ENCODE data around the gene RNF6.

Gene RNF6

DNA sequence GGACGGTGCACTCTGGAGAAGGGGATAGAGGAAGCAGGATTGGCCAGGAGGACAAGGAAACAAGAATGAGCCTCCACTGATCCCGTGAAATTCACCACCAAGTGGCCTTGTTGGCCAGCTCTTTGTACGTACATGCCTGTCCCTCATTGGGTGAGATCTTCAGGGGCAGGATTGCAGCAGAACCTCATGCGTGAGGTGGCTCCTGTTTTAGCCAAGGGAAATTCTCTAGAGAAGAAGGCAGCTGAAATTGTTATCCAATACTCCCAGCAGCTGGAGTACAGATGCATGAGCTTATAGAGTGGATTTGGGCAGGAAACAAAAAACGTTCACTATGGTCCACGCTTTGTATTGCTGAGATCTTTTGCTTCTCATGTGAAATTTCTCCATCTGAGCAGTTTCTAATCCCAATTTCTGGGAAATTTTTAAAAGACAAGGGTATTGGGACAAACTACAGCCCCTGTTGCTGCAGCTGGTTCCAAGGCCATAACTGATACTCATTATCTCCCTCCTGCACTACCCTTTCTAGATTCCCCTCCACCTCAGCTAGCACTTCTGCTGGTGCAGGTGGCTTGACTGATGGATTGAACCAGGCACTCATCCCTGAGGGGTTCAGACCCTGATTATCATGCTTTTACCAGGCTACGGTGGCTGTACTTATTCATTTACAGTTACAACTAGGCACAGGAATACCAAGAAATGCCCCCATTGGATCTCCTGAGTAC, 3.9 kb upstream of the RNF6 start:
- DNase-seq (ENCODE audit: low read depth): no peak

DNA sequence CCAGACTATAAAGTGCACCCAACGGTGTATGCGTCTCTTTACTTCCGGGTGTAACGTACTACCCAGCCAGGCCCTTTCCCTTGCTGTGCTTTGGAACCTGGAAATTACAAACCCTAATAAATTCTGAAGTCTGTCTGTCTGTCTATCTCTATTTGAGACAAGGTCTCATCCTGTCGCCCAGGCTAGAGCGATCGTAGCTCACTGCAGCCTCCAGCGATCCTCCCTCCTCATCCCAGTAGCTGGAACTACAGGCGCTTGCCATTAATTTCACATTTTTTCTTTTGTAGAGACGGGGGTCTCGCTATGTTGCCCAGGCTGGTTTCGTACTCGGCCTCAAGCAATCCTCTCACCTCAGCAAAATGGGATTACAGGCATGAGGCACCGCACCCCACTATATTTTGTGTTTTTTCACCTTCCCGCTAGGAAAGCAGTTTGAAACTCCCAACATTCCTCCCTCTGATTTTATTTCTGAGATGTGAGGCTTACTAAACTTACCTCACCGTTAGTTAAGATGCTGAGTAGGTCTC, 469 bp upstream of the RNF6 start:
- DNase-seq (ENCODE audit: low read depth): no peak

DNA sequence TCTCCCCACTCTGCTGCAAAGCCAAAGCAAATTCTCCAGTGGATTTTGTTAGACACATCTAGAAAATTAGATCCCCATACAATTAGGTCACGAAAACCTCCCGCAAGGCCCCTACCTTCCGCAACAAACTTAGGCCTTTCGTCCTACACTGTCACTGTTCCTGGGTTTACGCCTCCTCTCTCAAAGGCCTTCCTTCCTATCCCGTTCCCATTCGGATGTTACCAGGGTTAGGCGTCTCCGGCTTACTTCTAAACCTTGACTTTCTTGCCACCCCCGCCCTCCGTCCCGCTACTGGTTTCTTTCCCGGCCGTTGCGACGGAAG, 754 bp downstream of the RNF6 start:
- DNase-seq (ENCODE audit: low read depth): no peak

DNA sequence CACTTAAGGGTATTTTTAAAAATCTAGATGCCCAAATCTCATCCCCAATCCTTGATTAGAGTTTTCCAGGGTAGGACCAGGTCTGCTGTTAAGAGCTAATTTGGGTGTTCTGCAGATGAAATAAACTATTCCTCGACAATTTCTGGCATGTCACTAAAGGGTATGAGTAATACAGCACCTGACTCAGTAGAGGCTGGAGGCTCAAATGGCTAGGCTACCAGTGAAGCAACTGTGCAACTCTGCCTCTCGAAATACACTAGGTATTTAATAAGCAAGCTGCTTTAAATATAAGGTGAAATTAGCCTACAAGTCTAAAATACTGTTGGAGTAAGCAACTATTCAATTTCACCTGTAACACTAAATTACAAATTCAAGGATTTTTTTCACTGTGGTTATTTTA, 1.5 kb downstream of the RNF6 start:
- DNase-seq (ENCODE audit: low read depth): no peak

DNA sequence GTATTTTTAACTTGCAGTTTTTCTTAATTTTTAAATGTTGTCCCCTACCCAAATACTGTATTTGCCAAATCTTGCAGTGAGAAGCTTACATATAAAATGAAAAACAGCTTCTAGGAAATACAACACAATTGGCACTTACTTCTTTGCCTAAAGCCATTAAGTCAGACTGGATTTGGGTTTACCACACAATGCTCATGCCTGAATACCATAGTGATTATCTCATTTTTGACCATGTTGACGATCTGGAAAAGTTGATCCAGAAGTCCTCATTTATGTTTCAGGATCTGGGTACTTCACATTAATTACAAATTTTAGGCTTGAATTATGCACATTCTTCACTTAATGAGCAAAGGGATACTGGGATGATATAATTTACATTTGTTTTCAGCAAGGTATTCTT, 2.4 kb downstream of the RNF6 start:
- no peak for DNase-seq (ENCODE audit: low read depth)

DNA sequence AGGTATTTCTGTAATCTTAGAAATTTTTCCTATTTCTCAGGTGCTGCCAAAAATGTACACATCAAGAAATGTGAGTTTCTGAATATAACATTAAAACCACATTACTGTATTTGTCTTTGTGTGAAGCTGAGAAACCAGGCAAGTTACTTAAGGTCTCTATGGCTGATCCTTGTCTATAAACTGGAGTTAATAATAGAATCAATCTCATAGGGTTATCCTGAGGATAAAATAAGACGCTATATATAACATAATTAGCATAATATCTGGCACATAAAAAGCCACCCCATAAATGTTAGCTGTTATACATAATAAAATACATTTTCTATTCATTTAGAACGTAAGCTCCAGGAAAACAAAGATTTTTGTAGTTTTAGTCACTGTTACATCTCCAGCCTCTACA, 6.1 kb downstream of the RNF6 start:
- no peak for DNase-seq (ENCODE audit: low read depth)

DNA sequence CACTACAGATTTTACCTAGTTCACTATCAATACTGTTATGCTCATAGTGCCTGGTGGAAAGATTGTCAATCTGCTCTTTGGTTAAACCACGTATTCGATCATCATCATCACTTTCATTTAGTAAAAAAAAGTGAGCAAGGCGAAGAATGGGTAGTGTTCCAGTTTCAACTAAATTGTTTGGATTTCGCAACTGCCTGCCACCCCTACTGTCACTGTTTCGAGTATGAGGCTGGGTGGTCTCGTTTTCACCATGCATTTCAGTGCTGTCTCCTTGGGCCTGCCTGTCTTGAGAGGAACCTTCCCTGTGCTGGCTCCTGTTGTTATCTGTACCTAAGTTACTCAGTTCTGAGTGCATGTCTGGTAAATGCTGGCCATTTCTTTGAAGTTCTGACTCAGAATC, 8.1 kb downstream of the RNF6 start:
- no peak for DNase-seq (ENCODE audit: low read depth)

DNA sequence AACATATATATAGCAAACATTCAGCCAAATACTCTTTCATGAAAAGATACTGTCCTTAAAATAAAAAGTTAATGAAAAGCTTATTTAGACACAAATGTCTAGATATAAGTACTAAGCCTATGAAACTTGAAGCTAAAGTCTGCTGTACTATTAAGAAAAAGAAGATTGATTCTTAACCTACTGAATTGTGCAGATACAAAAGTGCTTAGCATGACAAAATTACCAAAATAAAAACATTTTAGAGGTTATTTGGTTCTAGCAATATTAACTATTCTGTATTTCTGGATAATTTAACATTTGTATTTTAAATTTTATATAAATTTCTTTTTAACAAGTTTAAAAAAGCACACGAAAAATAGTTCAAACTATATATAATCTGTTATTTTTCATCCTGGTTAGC, 8.8 kb downstream of the RNF6 start:
- DNase-seq (ENCODE audit: low read depth): no peak

DNA sequence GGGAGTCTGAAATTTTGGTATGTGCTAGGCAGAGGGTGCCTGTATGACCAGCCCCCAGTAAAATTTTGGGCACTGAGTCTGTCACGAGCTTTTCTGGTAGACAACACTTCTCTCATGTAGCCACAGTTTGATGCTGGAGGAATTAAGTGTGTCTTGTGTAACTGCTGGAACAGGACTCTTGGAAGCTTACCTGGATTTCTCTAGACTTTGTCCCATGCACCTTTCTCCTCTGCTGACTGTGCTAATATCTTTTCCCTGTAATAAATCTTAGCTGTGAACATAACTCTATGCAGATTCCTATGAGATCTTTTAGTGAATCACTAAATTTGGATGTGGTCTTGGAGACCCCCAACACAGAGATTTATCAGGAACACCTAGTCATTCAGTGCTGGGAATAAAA, 13.8 kb downstream of the RNF6 start:
- no peak for DNase-seq (ENCODE audit: low read depth)

DNA sequence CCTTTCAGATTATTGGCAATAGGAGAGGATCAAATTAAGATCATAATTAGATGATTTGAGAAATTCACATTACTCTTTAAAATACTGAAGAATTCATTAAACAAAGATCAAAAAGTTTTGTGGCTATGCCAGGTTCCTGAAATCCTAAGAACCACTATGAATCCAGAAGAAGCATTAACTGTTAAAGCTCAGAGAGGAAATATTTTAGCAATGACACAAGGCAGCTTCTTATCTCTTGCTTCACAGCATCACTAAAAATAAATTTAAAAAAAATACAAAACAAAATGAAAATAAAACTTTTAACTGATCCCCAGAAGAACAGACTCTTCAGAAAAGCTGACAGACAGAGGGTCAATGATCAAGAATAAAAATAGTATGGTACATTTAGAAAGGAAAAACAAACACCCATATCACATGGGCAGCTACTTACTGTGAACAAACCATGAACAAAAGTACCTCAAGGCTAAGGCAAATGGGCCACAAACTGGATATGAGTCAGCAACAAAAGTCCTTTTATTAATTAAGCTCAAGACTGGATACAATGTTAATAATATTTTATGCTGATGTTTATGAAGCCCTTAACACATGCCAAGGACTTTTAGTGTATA, 19.6 kb downstream of the RNF6 start:
- DNase-seq (ENCODE audit: low read depth): no peak

DNA sequence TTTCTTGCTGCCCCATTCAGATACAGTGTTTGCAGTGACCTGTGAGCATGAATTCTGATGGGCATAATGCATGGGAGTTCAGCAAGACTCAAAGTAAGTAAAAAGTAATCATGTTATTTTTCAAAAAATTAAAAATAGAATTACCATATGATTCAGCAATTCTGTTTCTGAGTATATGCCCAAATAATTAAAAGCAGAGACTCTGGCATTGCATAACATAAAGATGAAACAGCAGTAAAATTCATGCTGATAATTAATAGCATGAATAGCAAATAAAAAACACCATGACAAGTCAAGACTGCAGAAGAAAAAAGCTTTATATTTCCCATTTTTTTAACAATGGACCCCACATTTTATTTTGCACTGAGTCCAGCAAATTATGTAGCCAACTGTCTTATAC, 21.3 kb downstream of the RNF6 start:
- DNase-seq (ENCODE audit: low read depth): no peak

DNA sequence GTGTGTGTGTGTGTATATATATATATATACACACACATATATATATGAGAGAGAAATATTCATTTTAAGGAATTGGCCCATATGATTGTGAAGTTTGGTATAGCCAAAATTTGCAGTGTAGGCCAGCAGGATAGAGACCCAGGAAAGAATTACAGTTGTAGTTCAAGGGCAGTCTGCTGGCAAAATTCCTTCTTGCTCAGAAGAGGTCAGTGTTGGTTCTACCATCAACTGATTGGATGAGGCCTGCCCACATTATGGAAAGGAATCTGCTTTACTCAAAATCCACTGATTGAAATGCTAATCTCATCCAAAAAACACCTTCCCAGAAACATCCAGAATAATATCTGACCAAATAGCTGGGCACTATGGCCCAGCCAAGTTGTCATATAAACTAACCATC, 24.0 kb downstream of the RNF6 start:
- no peak for DNase-seq (ENCODE audit: low read depth)

DNA sequence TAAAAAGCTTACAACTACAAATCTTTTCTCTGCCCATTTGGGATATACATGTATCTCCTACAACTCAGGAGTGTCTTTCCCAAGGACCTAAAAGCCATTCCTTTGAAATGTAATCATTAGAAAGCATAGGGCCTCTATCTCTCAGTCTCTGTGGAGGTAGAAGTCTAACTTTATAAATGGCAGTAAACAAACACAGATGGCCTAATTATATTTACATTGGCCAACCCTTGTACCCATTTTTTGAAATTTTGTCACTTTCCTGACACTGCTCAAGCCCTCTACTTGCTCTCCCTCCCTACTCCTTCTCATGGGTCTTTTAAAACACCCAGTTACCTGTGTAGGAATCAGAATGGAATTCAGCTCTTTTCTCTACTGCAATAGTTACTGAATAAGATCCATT, 24.8 kb downstream of the RNF6 start:
- DNase-seq (ENCODE audit: low read depth): no peak

DNA sequence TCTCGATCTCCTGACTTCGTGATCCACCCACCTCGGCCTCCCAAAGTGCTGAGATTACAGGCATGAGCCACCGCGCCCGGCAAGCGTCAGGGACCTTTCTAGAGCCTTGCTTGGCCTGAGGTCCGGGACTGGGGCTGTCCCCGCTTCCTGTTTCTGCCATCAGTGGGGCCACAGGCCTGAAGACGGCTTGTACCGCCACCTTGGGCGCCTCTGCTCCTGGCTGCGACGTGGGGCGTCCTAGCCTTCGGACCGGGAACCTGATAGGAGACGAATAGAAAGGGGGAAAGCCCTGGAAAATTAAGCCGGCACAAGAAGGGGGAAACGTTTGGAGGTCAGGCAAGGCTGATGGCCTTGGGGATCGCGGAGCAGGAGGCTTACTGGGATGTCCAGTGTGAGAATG, 35.1 kb downstream of the RNF6 start:
- DNase-seq (ENCODE audit: low read depth): no peak

DNA sequence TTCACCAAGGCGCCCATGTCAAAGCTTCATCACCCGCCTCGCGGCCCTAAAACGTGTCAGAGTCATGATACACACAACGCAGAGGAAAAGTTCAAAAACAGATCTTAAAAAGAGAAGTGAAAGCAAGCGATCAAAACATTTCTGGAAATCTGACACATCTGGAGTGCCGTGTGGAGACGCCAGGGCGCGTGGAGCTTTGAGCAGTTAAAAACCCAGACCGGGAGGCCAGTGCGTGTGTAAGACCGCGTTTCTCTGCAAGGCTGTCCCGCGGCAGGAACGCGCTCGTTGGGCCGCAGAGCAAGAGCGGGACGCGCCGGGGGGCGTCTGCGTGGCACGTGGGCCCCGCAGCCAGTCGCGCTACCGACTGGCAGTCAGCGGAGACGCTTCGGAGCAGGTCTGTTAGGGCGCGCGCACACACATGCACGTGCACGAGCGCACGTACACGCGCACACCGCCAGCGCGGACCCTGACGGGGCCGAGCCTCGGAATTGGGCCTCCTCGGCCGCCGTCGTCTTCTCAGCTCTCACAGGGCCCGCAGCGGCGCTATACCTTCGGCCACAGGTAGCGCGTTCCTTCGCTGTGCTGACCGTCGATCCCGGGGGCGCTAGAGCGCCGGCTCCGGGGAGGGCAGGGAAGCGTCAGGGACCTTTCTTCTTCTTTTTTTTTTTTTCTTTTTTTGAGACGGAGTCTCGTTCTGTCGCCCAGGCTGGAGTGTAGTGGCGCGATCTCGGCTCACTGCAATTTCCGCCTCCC, 35.8 kb downstream of the RNF6 start:
- DNase-seq (ENCODE audit: low read depth): peak; percentile 82

DNA sequence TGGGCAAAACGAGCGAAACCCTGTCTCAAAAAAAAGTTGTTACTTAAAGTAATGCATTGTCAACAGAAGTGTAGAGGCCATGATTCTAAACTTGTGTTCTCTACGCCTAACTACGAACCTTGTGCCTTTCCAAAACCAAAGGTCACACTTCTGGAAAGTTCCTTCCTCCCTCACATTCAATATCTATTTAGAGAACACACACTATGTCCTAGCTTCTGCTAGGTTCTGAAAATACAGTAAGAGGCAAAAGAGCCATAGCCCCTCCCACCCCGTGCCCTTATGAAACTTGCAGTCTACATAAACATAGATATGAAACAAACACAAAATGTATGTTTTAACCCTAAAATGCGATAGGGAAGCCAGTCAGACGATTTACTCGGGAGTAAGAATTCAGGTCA, 36.4 kb downstream of the RNF6 start:
- no peak for DNase-seq (ENCODE audit: low read depth)

DNA sequence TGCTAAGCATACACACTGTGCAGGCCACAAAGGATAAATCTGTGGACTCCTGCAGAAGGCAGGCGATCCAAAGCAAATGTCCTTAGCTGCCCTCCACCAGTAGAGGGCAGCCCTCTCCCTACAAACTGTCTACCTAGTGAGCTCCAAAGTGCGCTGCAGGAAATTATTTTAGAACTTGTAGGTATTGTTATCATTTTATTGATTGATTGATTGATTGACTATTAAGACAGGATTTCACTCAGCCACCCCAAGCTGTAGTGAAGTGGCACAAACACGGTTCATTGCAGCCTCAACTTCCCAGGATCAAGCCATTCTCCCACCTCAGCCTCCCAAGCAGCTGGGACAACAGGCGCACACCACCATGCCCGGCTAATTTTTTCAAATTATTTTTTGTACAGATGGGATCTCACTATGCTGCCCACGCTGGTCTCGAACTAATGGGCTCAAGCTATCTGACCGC, 37.3 kb downstream of the RNF6 start:
- peak; percentile 47 for DNase-seq (ENCODE audit: low read depth)

DNA sequence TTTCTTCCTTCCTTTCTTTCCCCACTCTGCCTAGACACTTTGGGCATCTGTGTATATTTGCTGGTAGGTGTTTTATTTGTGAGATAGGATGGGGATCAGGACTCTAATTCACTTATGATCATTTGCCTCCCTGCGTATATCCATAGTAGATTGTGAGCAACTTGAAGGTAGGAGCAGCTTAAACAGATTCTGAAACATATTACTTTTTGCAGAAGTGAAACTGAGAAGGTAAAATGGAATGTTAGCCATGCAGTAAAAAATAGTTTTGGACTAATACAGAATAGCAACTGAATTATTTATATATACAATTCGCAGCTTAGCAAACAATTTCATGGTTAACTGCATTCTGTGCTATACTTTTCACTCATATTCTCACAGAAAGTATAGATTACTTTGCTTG, 38.7 kb downstream of the RNF6 start:
- no peak for DNase-seq (ENCODE audit: low read depth)

DNA sequence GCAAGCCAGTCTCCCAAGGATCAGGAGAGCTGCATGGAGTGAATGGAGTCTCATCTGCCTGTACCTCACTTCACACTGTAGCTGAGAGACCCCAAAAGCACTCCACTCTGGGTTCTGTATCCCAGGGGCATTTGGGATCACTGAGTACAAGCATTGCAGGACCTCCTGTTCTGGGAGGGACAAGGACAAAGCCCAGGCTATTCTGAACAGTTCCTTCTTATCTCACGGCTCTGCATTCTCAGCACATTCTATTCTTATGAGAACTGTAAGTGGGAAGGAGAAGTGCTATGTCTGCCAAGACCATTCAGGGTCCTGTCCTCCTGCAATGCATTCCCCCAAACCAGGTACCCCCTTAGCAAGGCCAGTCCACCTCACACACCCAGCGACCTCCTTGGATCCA, 42.8 kb downstream of the RNF6 start:
- DNase-seq (ENCODE audit: low read depth): no peak

DNA sequence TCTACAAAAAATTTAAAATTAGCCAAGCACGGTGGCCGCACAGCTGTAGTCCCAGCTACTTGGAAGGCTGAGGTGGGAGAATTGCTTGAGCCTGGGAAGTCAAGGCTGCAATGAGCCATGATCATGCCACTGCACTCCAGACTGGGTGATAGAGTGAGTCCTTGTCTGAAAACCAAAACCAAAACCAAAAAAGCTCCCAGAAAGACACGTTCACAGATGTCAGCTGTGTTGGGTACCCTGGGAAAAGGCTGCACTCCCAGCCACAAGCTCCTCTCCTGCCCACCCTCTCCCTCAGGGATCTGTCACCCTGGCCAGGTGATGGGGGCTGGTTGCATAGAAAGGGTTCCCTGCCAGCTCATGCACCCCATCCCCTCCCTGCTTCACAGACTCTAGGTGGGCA, 53.3 kb downstream of the RNF6 start:
- no peak for DNase-seq (ENCODE audit: low read depth)

DNA sequence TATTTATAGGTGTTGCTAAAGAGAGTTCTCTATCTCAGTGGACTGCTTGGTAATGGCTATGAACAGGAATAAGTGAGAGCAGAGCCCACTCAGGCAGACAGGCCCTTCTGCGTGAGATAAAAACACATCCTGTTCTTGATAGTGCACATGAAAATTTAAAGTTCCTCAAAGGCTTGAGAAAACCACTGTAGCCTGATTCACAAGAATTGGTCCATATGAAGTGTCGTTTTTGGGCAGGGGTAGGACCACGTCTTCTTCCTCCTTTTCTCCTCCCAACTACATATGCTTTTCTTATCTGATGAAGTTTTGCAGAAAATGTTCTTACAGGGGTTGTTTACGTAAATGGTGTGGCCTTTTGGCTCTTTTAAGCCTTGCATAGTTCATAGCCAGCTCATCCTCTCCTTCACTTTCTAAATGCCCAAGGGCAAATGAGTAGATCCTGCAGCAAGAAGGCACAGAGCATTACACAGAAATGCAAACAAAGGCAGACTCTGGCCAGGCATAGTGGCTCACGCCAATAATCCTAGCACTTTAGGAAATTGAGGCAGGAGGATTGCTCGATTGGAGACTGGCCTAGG, 53.8 kb downstream of the RNF6 start:
- no peak for DNase-seq (ENCODE audit: low read depth)

DNA sequence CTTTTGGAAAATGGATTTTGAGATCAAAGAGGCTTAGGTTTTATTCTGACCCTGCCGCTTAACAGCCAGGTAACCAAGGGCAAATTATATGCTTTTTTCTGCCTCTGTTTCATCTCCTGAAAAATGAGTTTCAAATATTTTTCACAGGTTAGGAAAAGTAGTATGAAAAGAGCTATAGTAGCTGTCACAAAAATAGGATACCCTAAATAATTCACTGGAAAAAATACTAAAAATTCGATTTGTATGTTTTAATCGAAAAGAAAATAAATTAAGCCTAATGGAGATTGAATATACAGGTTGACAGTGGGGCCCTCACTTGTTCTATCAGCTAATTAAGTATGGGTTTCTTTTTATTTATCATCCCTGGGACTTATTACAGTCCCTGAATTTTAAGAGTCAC, 58.3 kb downstream of the RNF6 start:
- no peak for DNase-seq (ENCODE audit: low read depth)

Measured in stimulated activated CD8-positive, alpha-beta memory T cell treated with anti-CD3 and anti-CD28 coated beads, Interleukin-4, amount 100 ng/mL, for 24 hours (primary cell).